ENCODE results near the gene PSMA3. TPM values are rescaled to one million over a fixed set of nuclear protein-coding genes. Genes with fewer than 3 reads are reported as not detected.

Gene PSMA3
- polyA plus RNA-seq, 1 donor from 2014 or later, result 198 TPM

DNA sequence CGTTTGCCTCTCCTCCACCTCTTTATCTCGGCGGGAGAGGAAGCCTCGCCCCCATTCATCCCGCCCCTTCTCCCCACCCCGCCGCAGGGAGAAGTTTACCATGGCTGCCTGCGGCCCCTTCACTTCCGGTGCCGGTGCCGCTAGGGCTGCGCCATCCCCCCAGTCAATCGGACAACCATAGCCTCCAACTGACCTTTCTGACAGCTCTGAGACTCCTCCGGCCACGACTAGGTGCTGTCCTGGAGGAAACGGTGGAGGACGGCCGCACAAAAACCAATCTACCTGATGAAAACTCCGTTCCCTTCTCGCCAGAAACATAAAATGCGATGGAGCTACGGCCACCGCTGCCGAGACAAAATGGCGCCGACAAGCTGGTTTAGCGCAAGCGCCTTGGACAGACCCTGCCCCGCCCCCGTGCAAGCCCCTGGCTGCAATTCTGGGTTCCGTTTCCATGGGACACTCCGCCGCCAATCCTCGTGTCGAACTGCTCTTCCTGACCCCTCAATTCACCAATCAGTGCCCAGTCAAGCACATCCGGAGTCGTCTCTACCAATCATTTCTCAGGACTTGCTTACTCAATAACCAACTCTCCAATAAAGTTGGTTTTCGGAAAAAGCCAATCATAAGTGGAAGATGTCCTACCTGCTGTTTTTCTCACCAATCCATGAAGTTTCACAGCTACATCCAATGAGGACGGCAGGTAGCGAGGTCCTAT lies 53.3 kb downstream of the PSMA3 start:
- TF ChIP-seq, protein P1, sequence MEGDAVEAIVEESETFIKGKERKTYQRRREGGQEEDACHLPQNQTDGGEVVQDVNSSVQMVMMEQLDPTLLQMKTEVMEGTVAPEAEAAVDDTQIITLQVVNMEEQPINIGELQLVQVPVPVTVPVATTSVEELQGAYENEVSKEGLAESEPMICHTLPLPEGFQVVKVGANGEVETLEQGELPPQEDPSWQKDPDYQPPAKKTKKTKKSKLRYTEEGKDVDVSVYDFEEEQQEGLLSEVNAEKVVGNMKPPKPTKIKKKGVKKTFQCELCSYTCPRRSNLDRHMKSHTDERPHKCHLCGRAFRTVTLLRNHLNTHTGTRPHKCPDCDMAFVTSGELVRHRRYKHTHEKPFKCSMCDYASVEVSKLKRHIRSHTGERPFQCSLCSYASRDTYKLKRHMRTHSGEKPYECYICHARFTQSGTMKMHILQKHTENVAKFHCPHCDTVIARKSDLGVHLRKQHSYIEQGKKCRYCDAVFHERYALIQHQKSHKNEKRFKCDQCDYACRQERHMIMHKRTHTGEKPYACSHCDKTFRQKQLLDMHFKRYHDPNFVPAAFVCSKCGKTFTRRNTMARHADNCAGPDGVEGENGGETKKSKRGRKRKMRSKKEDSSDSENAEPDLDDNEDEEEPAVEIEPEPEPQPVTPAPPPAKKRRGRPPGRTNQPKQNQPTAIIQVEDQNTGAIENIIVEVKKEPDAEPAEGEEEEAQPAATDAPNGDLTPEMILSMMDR (IDR thresholded peaks at IDR 0.05; ENCODE audit: poor library complexity, severe bottlenecking), result peak; percentile 54
- peak; percentile 71 for TF ChIP-seq EP300 (conservative IDR thresholded peaks at IDR 0.05; ENCODE audit: poor library complexity, severe bottlenecking)
- peak; percentile 76 for TF ChIP-seq MXI1 (conservative IDR thresholded peaks at IDR 0.05; ENCODE audit: poor library complexity, severe bottlenecking)
- TF ChIP-seq TAF1 (IDR thresholded peaks at IDR 0.05; ENCODE audit: low read depth), result peak; percentile 85
- TF ChIP-seq POLR2AphosphoS5 (IDR thresholded peaks at IDR 0.05), result peak; percentile 97
- TF ChIP-seq, protein P2, sequence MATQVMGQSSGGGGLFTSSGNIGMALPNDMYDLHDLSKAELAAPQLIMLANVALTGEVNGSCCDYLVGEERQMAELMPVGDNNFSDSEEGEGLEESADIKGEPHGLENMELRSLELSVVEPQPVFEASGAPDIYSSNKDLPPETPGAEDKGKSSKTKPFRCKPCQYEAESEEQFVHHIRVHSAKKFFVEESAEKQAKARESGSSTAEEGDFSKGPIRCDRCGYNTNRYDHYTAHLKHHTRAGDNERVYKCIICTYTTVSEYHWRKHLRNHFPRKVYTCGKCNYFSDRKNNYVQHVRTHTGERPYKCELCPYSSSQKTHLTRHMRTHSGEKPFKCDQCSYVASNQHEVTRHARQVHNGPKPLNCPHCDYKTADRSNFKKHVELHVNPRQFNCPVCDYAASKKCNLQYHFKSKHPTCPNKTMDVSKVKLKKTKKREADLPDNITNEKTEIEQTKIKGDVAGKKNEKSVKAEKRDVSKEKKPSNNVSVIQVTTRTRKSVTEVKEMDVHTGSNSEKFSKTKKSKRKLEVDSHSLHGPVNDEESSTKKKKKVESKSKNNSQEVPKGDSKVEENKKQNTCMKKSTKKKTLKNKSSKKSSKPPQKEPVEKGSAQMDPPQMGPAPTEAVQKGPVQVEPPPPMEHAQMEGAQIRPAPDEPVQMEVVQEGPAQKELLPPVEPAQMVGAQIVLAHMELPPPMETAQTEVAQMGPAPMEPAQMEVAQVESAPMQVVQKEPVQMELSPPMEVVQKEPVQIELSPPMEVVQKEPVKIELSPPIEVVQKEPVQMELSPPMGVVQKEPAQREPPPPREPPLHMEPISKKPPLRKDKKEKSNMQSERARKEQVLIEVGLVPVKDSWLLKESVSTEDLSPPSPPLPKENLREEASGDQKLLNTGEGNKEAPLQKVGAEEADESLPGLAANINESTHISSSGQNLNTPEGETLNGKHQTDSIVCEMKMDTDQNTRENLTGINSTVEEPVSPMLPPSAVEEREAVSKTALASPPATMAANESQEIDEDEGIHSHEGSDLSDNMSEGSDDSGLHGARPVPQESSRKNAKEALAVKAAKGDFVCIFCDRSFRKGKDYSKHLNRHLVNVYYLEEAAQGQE (IDR thresholded peaks at IDR 0.05; ENCODE audit: borderline replicate concordance), result peak; percentile 95
- TF ChIP-seq RAD21 (conservative IDR thresholded peaks at IDR 0.05), result peak; percentile 24
- no peak for TF ChIP-seq EZH2 (IDR thresholded peaks at IDR 0.05; ENCODE audit: borderline replicate concordance, insufficient read depth, low read length, poor library complexity, severe bottlenecking)
- peak; percentile 33 for TF ChIP-seq SMC3 (conservative IDR thresholded peaks at IDR 0.05; ENCODE audit: poor library complexity)
- Histone ChIP-seq H3F3A (ENCODE audit: insufficient read depth, low read length, poor library complexity, severe bottlenecking) (no peaks in the 10 kb centered on the region), H3K79me2 (replicated peaks; ENCODE audit: insufficient read depth, low read length) (peaks cover 57% of the 10 kb centered on the region), H3K9me2 (ENCODE audit: insufficient read depth, low read length) (no peaks in the 10 kb centered on the region), H3K4me3 (ENCODE audit: low read length) (peak overlapping the region; percentile 95), H3K9ac (ENCODE audit: low read length) (peak overlapping the region; percentile 91), H2AFZ (ENCODE audit: low read depth, low read length) (peak overlapping the region; percentile 22), H3K27me3 (ENCODE audit: insufficient read depth, low read depth, low read length) (no peaks in the 10 kb centered on the region), H3K27ac (ENCODE audit: low read length) (peak overlapping the region; percentile 97), H4K20me1 (ENCODE audit: insufficient read depth) (peaks cover 4% of the 10 kb centered on the region), H3K36me3 (ENCODE audit: insufficient read depth, low read length) (no peaks in the 10 kb centered on the region), H3K4me2 (ENCODE audit: low read length) (no peak overlapping the region), H3K9me3 (ENCODE audit: low read length) (no peaks in the 10 kb centered on the region)

DNA sequence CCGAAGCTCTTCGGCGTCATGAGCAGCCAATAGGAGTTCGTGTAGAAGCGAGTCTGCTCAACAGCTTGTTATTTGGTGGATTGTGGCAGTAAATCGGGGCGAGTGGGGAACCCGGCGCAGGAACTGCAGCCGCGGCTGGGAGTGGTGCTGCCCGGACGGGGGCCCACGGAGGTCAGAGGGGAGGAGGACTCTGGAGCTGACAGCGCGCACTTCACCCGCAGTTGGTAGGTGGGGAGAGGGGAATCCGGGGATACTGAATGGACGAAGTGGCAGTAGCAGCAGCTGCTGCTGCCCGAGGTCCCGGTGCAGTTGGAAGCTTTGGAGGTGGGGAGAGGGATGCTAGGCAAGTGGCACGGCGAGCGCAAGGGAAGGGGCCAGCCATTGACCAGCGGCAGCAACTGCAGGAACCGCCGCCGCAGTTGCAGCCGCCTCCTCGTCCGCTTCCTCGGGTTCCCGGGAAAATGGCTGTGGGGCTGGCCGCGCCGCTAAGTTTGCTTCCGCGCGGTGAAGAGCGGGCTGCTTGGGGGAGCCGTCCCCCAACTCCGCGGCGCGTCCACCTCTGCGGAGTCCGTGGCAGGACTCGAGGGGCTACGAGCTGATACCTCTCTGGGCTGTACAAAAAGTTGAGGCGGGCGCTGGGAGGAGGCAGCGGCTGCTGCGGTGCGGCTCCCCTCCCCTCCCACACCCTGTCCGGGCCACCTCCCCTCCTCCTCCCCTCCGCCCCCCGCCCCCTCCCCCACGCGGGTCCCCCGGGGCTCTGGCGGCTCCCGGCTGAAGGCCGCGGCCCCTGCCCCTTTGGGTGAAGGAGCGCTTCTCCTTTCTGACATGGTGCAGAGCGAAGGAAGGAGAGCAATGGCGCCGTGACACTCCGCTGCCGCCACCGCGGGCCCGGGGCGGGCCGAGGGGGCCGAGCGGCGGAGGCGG lies 54.1 kb downstream of the PSMA3 start, which contains the start of gene ARID4A:
Gene ARID4A, plus strand, starts transcription at position 79 of the 924 bp plus-strand sequence. CDS start 1,300 bp downstream, outside the sequence.
- peaks cover 53% of the 10 kb centered on the region for H3K79me2 ChIP-seq (replicated peaks; ENCODE audit: insufficient read depth, low read length)
- peak within 1 kb of the TSS; percentile 91 for H3K9ac ChIP-seq (ENCODE audit: low read length)
- no peaks in the 10 kb centered on the region for H3K9me2 ChIP-seq (ENCODE audit: insufficient read depth, low read length)
- H3K27ac ChIP-seq (ENCODE audit: low read length), result peak within 1 kb of the TSS; percentile 97
- TF ChIP-seq EZH2 (IDR thresholded peaks at IDR 0.05; ENCODE audit: borderline replicate concordance, insufficient read depth, low read length, poor library complexity, severe bottlenecking) (no peak), SMC3 (conservative IDR thresholded peaks at IDR 0.05; ENCODE audit: poor library complexity) (no peak), MXI1 (conservative IDR thresholded peaks at IDR 0.05; ENCODE audit: poor library complexity, severe bottlenecking) (peak; percentile 66), POLR2AphosphoS5 (IDR thresholded peaks at IDR 0.05) (peak; percentile 83), EP300 (conservative IDR thresholded peaks at IDR 0.05; ENCODE audit: poor library complexity, severe bottlenecking) (peak; percentile 23), RAD21 (conservative IDR thresholded peaks at IDR 0.05) (no peak), TAF1 (IDR thresholded peaks at IDR 0.05; ENCODE audit: low read depth) (peak; percentile 38)
- TF ChIP-seq, protein P1 (IDR thresholded peaks at IDR 0.05; ENCODE audit: poor library complexity, severe bottlenecking), result no peak
- TF ChIP-seq, protein P2 (IDR thresholded peaks at IDR 0.05; ENCODE audit: borderline replicate concordance), result peak; percentile 55
- H3K4me2 ChIP-seq (ENCODE audit: low read length), result peak within 1 kb of the TSS; percentile 99
- peak within 1 kb of the TSS; percentile 95 for H3K4me3 ChIP-seq (ENCODE audit: low read length)
- H3K9me3 ChIP-seq (ENCODE audit: low read length), result no peaks in the 10 kb centered on the region
- no peaks in the 10 kb centered on the region for H3K36me3 ChIP-seq (ENCODE audit: insufficient read depth, low read length)
- peaks cover 4% of the 10 kb centered on the region for H4K20me1 ChIP-seq (ENCODE audit: insufficient read depth)
- peak within 1 kb of the TSS; percentile 66 for H2AFZ ChIP-seq (ENCODE audit: low read depth, low read length)
- no peaks in the 10 kb centered on the region for H3F3A ChIP-seq (ENCODE audit: insufficient read depth, low read length, poor library complexity, severe bottlenecking)
- no peaks in the 10 kb centered on the region for H3K27me3 ChIP-seq (ENCODE audit: insufficient read depth, low read depth, low read length)
